HL-60 (cell line): ENCODE results near the gene SPINDOC.

Source experiments
- CTCF ChIP-seq: IDR thresholded peaks from one replicate; pipeline ENCODE4 v1.5.1; 2011; ENCODE audit warnings: low read length, control low read depth, inconsistent platforms; ENCODE audit not compliant: insufficient read depth
- GABPA ChIP-seq: IDR thresholded peaks from 2 replicates; pipeline ENCODE4 v1.6.1; 2012; ENCODE audit warnings: low read depth
- POLR2AphosphoS5 ChIP-seq: IDR thresholded peaks from 2 replicates; pipeline ENCODE4 v1.6.1; 2012; ENCODE audit warnings: low read depth
- TF ChIP-seq, protein P1 (sequence below): IDR thresholded peaks from 2 replicates; pipeline ENCODE4 v1.6.1; 2012; ENCODE audit warnings: low read depth; ENCODE audit not compliant: insufficient replicate concordance

DNA sequence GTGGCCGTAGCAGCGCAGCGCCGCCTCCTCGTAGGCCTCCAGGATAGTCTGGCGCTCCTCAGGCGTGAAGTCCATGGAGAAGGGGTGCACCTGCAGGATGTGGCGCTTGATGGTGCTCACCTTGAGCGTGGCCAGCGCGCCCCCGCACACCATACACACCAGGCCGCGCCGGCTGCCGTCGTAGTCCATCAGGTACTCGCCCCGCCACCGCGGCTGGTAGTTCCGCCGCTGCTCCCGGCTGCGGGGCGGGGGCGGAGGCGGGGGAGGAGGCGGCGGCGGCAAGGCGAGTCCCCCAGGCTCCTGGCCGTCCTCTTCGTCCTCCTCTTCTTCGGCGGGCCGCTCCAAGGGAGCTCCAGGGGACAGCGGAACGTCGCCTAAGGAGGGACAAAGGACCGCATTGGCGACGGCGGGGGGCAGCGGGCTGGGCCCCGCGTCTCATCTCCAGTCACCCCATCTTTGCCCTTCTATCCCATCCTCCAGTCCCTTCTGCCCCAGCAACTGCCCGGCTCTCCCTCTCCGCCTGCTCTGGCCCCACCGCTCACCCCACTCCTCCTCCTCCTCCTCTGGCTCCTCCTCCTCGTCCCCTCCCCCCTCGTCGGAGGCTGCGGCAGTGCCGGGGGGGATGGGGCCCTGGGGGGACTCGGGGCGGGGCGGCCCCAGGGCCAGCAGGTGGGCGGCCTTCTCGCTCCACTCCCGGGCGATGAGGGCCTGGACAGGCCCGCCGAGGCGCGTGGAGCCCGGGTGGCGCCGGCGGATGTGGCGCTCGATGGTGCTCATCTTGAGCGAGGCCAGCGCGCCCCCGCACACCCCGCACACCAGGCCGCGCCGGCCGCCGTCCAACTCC, 49.5 kb upstream of the SPINDOC start:
- no peak for TF ChIP-seq CTCF
- no peak for TF ChIP-seq GABPA
- TF ChIP-seq POLR2AphosphoS5: no peak
- TF ChIP-seq, protein P1, sequence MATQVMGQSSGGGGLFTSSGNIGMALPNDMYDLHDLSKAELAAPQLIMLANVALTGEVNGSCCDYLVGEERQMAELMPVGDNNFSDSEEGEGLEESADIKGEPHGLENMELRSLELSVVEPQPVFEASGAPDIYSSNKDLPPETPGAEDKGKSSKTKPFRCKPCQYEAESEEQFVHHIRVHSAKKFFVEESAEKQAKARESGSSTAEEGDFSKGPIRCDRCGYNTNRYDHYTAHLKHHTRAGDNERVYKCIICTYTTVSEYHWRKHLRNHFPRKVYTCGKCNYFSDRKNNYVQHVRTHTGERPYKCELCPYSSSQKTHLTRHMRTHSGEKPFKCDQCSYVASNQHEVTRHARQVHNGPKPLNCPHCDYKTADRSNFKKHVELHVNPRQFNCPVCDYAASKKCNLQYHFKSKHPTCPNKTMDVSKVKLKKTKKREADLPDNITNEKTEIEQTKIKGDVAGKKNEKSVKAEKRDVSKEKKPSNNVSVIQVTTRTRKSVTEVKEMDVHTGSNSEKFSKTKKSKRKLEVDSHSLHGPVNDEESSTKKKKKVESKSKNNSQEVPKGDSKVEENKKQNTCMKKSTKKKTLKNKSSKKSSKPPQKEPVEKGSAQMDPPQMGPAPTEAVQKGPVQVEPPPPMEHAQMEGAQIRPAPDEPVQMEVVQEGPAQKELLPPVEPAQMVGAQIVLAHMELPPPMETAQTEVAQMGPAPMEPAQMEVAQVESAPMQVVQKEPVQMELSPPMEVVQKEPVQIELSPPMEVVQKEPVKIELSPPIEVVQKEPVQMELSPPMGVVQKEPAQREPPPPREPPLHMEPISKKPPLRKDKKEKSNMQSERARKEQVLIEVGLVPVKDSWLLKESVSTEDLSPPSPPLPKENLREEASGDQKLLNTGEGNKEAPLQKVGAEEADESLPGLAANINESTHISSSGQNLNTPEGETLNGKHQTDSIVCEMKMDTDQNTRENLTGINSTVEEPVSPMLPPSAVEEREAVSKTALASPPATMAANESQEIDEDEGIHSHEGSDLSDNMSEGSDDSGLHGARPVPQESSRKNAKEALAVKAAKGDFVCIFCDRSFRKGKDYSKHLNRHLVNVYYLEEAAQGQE: no peak
